Measurements from ENCODE around the gene ADAMTSL3. TPM values are rescaled to one million over a fixed set of nuclear protein-coding genes. Genes with fewer than 3 reads are reported as not detected.
"Not testable (repeated sequence)": the region's sequence is repeated elsewhere in the genome, so short reads cannot be mapped to it uniquely, and the experiment has no call there.

Gene ADAMTSL3
- total RNA-seq, 2 experiments from 2014 or later = not detected

- Mint-ChIP-seq H3K27me3 (ENCODE audit: low read depth) (no peaks in the 10 kb centered on the region), H3K4me3 (no peak overlapping the region), H3K36me3 (ENCODE audit: low read depth) (no peaks in the 10 kb centered on the region), H3K27ac (no peak overlapping the region), H3K4me1 (ENCODE audit: low read depth) (no peaks in the 10 kb centered on the region), H3K9me3 (no peaks in the 10 kb centered on the region)
- CTCF ChIA-PET = no interaction called here
- intact Hi-C loops (cut with micrococcal nuclease) = no loop called here
- DNase-seq = no peak
Measured at GRCh38 chr15:83739629-83740028, 85.7 kb downstream of the ADAMTSL3 start.

DNA sequence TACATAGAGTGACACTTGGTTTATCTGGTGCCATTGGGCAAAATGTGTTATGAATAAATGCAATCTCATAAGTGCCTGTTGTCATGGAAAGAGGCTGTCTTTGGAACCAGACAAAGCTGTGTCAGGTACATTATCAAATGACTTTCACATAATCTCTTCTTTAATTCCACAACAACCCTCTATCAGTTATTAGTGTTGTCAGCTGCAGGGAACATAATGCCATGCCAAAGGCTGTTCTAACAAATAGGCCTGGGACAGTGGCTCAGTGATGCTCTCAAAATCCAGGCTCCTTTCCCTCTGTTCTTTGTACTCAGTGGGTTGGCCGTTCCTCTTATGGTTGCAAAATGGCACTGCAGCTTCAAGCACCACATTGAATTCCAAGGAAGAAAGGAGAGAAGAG lies 91.8 kb downstream of the ADAMTSL3 start:
- CTCF ChIA-PET = no interaction called here
- intact Hi-C loops (cut with micrococcal nuclease) = no loop called here
- Mint-ChIP-seq H3K4me1 (ENCODE audit: low read depth) (no peaks in the 10 kb centered on the region), H3K27me3 (ENCODE audit: low read depth) (peaks cover 3% of the 10 kb centered on the region), H3K36me3 (ENCODE audit: low read depth) (no peaks in the 10 kb centered on the region), H3K27ac (no peak overlapping the region), H3K9me3 (no peaks in the 10 kb centered on the region), H3K4me3 (no peak overlapping the region)
- DNase-seq = no peak

- CTCF ChIA-PET = no interaction called here
- intact Hi-C loops (cut with micrococcal nuclease) = no loop called here
- Mint-ChIP-seq H3K9me3 (no peaks in the 10 kb centered on the region), H3K27ac (no peak overlapping the region), H3K36me3 (ENCODE audit: low read depth) (no peaks in the 10 kb centered on the region), H3K4me3 (no peak overlapping the region), H3K27me3 (ENCODE audit: low read depth) (peaks cover 3% of the 10 kb centered on the region), H3K4me1 (ENCODE audit: low read depth) (no peaks in the 10 kb centered on the region)
- no peak for DNase-seq
Measured at GRCh38 chr15:83746231-83746630, 92.3 kb downstream of the ADAMTSL3 start.

DNA sequence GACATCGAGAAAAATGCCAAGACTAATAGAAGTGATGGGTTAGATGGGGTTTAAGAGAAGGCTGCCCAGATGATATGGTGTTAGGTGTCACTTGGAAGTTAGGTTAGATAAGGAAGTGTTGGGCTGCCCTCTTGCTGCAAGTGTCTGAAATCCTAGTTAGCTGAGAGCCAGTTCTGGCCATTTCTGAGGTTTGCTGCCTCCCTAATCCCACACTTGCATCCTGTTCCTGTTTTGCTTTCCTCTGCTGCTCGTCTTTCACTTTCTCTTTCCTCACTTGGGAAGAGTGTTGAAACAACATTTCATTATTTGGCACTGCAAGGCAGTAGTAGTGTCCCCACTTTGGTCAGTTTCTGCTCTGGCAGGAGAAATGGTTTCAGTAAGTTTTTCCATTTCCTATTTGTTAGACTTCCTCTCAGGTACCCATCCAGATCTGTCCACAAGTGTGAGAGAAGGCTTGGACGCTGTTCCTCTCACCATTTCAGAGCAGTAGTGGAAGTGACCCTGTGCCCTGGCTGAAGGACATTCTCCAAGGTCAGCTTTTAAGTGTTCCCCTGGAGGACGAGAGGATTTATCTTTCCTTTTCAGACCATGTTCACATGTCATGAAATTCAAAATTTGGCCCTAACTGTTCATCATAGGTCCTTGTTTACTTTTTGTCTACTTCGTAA lies 93.3 kb downstream of the ADAMTSL3 start:
- Mint-ChIP-seq H3K27ac (no peak overlapping the region), H3K4me1 (ENCODE audit: low read depth) (no peaks in the 10 kb centered on the region), H3K4me3 (no peak overlapping the region), H3K36me3 (ENCODE audit: low read depth) (no peaks in the 10 kb centered on the region), H3K9me3 (no peaks in the 10 kb centered on the region), H3K27me3 (ENCODE audit: low read depth) (peaks cover 3% of the 10 kb centered on the region)
- intact Hi-C loops (cut with micrococcal nuclease) = no loop called here
- DNase-seq = no peak
- CTCF ChIA-PET = no interaction called here

DNA sequence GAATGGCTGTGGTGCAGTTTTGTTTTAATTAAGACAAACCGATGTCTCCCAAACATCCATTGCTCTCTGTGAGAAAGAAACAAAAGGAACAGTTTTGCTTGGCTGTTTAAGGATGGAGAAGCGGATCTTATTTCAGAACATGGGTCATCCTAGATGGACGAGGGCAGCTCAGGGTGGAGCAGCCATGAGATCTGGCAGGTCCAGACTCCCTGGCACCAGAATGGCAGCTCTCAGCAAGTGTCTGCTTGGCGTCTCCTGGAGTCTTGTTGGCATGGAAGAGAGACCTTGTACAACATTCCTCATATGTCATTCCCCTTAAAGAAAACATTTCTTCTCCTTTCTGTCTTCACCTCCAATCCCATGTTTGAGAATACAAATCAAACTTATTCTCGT lies 93.8 kb downstream of the ADAMTSL3 start:
- DNase-seq = no peak
- intact Hi-C loops (cut with micrococcal nuclease) = no loop called here
- Mint-ChIP-seq H3K9me3 (no peaks in the 10 kb centered on the region), H3K27me3 (ENCODE audit: low read depth) (peaks cover 3% of the 10 kb centered on the region), H3K4me1 (ENCODE audit: low read depth) (no peaks in the 10 kb centered on the region), H3K27ac (no peak overlapping the region), H3K4me3 (no peak overlapping the region), H3K36me3 (ENCODE audit: low read depth) (no peaks in the 10 kb centered on the region)
- CTCF ChIA-PET = no interaction called here

DNA sequence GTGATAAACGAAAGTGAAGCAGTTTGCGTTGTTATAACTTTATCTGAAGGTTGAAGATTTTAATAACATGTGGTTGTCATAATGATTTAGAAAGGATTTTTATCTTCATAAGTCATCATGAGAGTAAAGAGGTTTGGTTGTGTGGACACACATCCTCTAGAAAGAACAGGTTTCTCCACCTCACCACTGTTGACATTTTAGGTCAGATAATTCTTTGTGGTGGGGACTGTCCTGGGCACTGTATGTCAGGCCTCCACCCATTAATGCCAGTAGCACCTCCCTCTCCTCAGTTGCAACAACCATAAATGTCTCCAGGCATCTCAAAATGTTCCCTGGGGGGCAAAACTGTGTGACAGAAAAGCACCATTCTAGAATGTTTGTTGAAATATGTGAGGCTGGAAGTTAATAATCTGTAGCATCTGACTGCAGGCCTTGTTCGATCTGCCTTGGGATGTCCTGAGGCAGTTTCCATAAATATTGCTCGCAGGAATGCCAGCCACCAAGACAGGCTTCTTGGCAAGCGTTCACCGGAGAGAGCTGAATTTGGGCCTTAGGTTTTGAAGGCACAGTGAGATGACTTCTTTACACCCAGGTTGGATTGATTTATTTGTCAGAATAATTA lies 100.1 kb downstream of the ADAMTSL3 start:
- CTCF ChIA-PET = no interaction called here
- no peaks in the 10 kb centered on the region for H3K4me1 Mint-ChIP-seq (ENCODE audit: low read depth)
- intact Hi-C loops (cut with micrococcal nuclease) = no loop called here

GRCh38 chr15:83757291-83757690 lies 103.4 kb downstream of the ADAMTSL3 start:
- H3K36me3 Mint-ChIP-seq (ENCODE audit: low read depth); H3K4me3 Mint-ChIP-seq; H3K27me3 Mint-ChIP-seq (ENCODE audit: low read depth); CTCF ChIA-PET; H3K27ac Mint-ChIP-seq; H3K4me1 Mint-ChIP-seq (ENCODE audit: low read depth); intact Hi-C loops (cut with micrococcal nuclease); DNase-seq; H3K9me3 Mint-ChIP-seq: not testable (repeated sequence)

More for the DNA sequence above, 100.1 kb downstream of the ADAMTSL3 start:
- Mint-ChIP-seq H3K4me3 (no peak overlapping the region), H3K27ac (no peak overlapping the region), H3K36me3 (ENCODE audit: low read depth) (no peaks in the 10 kb centered on the region), H3K9me3 (peaks cover 10% of the 10 kb centered on the region), H3K27me3 (ENCODE audit: low read depth) (no peaks in the 10 kb centered on the region)
- no peak for DNase-seq

- Mint-ChIP-seq H3K4me3 (no peak overlapping the region), H3K36me3 (ENCODE audit: low read depth) (no peaks in the 10 kb centered on the region), H3K27ac (no peak overlapping the region), H3K9me3 (peaks cover 7% of the 10 kb centered on the region), H3K4me1 (ENCODE audit: low read depth) (no peaks in the 10 kb centered on the region), H3K27me3 (ENCODE audit: low read depth) (peaks cover 6% of the 10 kb centered on the region)
- no peak for DNase-seq
- CTCF ChIA-PET = no interaction called here
- intact Hi-C loops (cut with micrococcal nuclease) = no loop called here
Measured at GRCh38 chr15:83762367-83762766, 108.4 kb downstream of the ADAMTSL3 start.

- CTCF ChIA-PET = no interaction called here
- Mint-ChIP-seq H3K9me3 (no peaks in the 10 kb centered on the region), H3K27me3 (ENCODE audit: low read depth) (peaks cover 7% of the 10 kb centered on the region), H3K4me3 (no peak overlapping the region), H3K27ac (no peak overlapping the region), H3K36me3 (ENCODE audit: low read depth) (no peaks in the 10 kb centered on the region), H3K4me1 (ENCODE audit: low read depth) (no peaks in the 10 kb centered on the region)
- intact Hi-C loops (cut with micrococcal nuclease) = no loop called here
- DNase-seq = no peak
Measured at GRCh38 chr15:83764201-83764838, 110.4 kb downstream of the ADAMTSL3 start.

DNA sequence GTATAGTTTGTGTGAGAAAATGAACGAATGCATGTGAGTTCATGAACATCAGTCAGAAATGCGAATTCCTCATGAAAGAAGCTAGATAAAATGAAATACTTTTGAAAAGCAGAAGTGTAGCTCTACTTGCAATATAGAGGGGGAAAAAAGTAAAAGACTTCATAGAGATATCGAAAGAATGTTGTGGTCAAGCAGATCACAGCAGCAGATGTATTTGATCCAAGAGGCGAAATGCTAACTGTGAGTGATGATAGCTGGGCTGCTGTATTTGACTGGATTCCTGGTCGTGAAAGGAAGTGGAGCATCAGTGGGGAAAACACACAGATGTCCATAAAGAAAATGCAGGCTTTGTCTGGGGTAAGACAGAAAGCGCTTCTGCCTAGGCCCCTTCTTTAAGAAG lies 112.4 kb downstream of the ADAMTSL3 start:
- H3K4me3 Mint-ChIP-seq = no peak overlapping the region
- H3K27ac Mint-ChIP-seq = no peak overlapping the region
- no peaks in the 10 kb centered on the region for H3K36me3 Mint-ChIP-seq (ENCODE audit: low read depth)
- no peaks in the 10 kb centered on the region for H3K4me1 Mint-ChIP-seq (ENCODE audit: low read depth)
- peaks cover 7% of the 10 kb centered on the region for H3K27me3 Mint-ChIP-seq (ENCODE audit: low read depth)
- intact Hi-C loops (cut with micrococcal nuclease) = no loop called here
- CTCF ChIA-PET = no interaction called here
- no peaks in the 10 kb centered on the region for H3K9me3 Mint-ChIP-seq
- DNase-seq = no peak

DNA sequence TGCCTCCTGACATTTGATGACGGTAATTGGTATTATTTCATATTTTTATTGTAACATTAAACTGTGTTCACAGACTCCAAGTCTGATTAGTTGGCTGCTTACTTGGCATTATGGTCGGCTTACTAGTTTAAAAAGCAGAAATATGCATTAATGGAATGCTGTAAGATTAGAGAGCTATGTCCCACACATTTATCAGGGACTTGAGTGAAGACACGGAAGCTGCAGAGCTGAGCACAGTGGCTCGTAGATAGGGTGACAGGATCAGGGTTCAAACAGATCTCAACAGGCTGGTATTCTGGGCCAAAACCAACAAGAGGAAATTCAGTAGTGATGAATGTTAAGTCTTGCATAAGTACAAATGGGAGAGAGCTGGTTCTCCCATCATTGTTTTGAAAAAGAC lies 113.8 kb downstream of the ADAMTSL3 start:
- Mint-ChIP-seq H3K27ac (no peak overlapping the region), H3K4me3 (no peak overlapping the region), H3K36me3 (ENCODE audit: low read depth) (no peaks in the 10 kb centered on the region), H3K27me3 (ENCODE audit: low read depth) (peaks cover 7% of the 10 kb centered on the region), H3K9me3 (no peaks in the 10 kb centered on the region), H3K4me1 (ENCODE audit: low read depth) (no peaks in the 10 kb centered on the region)
- intact Hi-C loops (cut with micrococcal nuclease) = no loop called here
- DNase-seq = no peak
- CTCF ChIA-PET = no interaction called here

DNA sequence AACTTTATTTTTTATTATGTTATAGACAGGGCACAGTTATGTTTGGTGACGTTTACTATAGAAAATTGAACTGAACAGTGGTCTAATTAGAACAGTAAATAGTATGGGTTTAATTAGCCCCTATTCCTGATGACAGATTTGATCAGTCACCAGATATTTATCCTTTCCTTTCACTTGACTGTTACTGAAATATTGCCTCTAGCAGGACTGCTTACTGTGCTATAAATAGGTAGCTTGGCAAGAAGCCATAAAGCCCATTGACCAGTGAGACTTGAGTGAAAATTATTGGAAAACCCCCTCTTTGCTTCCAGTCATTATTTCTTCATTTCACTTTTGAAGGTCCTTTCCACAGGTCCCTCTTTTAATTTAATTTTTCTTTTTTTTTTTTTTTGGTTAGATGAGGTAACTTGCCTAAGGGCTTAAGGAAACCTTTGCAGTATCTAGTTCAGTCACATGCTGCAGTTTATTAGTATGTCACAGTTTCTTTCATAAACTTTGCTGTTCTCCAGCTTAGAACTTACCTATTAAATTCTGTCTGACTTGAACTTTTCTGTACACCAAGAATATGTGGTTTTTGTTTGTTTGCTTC lies 115.6 kb downstream of the ADAMTSL3 start:
- Mint-ChIP-seq H3K27ac (no peak overlapping the region), H3K4me1 (ENCODE audit: low read depth) (no peaks in the 10 kb centered on the region), H3K27me3 (ENCODE audit: low read depth) (peaks cover 12% of the 10 kb centered on the region), H3K36me3 (ENCODE audit: low read depth) (no peaks in the 10 kb centered on the region), H3K4me3 (no peak overlapping the region), H3K9me3 (no peaks in the 10 kb centered on the region)
- CTCF ChIA-PET = interaction anchor here (0.7 kb wide), 2 partner anchors 67 to 236 kb away, joined by 3 to 4 read pairs; no protein-coding TSS in a partner anchor
- DNase-seq = no peak
- intact Hi-C loops (cut with micrococcal nuclease) = no loop called here

- CTCF ChIA-PET = no interaction called here
- Mint-ChIP-seq H3K4me1 (ENCODE audit: low read depth) (no peaks in the 10 kb centered on the region), H3K27me3 (ENCODE audit: low read depth) (peaks cover 25% of the 10 kb centered on the region), H3K4me3 (no peak overlapping the region), H3K36me3 (ENCODE audit: low read depth) (no peaks in the 10 kb centered on the region), H3K27ac (no peak overlapping the region), H3K9me3 (peaks cover 5% of the 10 kb centered on the region)
- intact Hi-C loops (cut with micrococcal nuclease) = no loop called here
- no peak for DNase-seq
Measured at GRCh38 chr15:83775738-83776137, 121.8 kb downstream of the ADAMTSL3 start.
